HG03159 (cell line): ENCODE data around the gene MAGI2.

Experiments
- ATAC-seq: cut with Tn5 transposase; IDR thresholded peaks from one replicate; pipeline ENCODE4 v1.9.1; 2021; ENCODE audit warnings: mild to moderate bottlenecking, moderate library complexity; ENCODE audit not compliant: unreplicated experiment

MAGI2 gene

GRCh38 chr7:77989981-77990566 is 1463.4 kb downstream of the MAGI2 start:
- ATAC-seq: no peak

GRCh38 chr7:77985974-77986339 is 1467.5 kb downstream of the MAGI2 start:
- no peak for ATAC-seq

- no peak for ATAC-seq
Observed at GRCh38 chr7:77985232-77985973, 1468.1 kb downstream of the MAGI2 start.

GRCh38 chr7:77983973-77984372 is 1469.5 kb downstream of the MAGI2 start:
- no peak for ATAC-seq

GRCh38 chr7:77982926-77983550 is 1470.4 kb downstream of the MAGI2 start:
- ATAC-seq: no peak

- no peak for ATAC-seq
Observed at GRCh38 chr7:77980087-77980713, 1473.3 kb downstream of the MAGI2 start.

- ATAC-seq: no peak
Observed at GRCh38 chr7:77979219-77979618, 1474.2 kb downstream of the MAGI2 start.

GRCh38 chr7:77975672-77976480 is 1477.6 kb downstream of the MAGI2 start:
- no peak for ATAC-seq

- ATAC-seq: no peak
Observed at GRCh38 chr7:77971726-77972125, 1481.7 kb downstream of the MAGI2 start.

- no peak for ATAC-seq
Observed at GRCh38 chr7:77967429-77967828, 1486.0 kb downstream of the MAGI2 start.
